ENCODE results near the gene CFAP45. TPM values are rescaled to one million over a fixed set of nuclear protein-coding genes. Genes with fewer than 3 reads are reported as not detected.

CFAP45 gene
- total and polyA plus RNA-seq, 2 experiments from 2014 or later = not detected

- H3K27me3 ChIP-seq = no peaks in the 10 kb centered on the region
- H3K36me3 ChIP-seq = no peaks in the 10 kb centered on the region
- TF ChIP-seq, protein P1, sequence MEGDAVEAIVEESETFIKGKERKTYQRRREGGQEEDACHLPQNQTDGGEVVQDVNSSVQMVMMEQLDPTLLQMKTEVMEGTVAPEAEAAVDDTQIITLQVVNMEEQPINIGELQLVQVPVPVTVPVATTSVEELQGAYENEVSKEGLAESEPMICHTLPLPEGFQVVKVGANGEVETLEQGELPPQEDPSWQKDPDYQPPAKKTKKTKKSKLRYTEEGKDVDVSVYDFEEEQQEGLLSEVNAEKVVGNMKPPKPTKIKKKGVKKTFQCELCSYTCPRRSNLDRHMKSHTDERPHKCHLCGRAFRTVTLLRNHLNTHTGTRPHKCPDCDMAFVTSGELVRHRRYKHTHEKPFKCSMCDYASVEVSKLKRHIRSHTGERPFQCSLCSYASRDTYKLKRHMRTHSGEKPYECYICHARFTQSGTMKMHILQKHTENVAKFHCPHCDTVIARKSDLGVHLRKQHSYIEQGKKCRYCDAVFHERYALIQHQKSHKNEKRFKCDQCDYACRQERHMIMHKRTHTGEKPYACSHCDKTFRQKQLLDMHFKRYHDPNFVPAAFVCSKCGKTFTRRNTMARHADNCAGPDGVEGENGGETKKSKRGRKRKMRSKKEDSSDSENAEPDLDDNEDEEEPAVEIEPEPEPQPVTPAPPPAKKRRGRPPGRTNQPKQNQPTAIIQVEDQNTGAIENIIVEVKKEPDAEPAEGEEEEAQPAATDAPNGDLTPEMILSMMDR (IDR thresholded peaks at IDR 0.05; ENCODE audit: low read depth, low read length) = no peak
- H3K9me3 ChIP-seq (ENCODE audit: low read depth) = no peaks in the 10 kb centered on the region
- H3K4me1 ChIP-seq (ENCODE audit: low read depth) = no peaks in the 10 kb centered on the region
- H3K27ac ChIP-seq = no peak overlapping the region
- no peak for DNase-seq (ENCODE audit: low read depth in 1 of 2, low spot score in 1 of 2)
- H3K4me3 ChIP-seq = no peak overlapping the region
These were observed 30.7 kb upstream of the CFAP45 start for GRCh38 chr1:159930634-159931033.

DNA sequence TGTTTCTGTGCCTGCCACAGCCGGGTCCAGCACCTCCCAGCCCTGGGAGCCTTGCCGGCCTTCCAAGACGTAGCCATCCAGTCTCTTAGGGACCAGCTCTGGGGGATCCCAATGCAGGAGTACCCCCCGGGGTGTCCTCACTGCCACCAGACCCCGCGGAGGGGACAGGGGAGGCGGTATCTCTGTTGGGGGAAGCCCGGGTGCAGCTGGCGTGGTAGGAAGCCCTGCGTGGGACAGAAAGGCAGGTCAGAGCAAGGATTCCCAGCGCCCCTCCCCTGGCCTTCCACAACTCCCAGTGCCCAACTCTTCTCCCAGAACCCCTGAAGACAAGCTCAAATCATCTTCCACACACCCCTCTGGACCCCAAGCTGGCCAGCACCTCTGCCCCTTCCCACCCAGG is 30.3 kb upstream of the CFAP45 start:
- Histone ChIP-seq H3K27me3 (no peaks in the 10 kb centered on the region), H3K27ac (no peak overlapping the region), H3K36me3 (no peaks in the 10 kb centered on the region), H3K9me3 (ENCODE audit: low read depth) (no peaks in the 10 kb centered on the region), H3K4me3 (no peak overlapping the region), H3K4me1 (ENCODE audit: low read depth) (no peaks in the 10 kb centered on the region)
- TF ChIP-seq, protein P1 (IDR thresholded peaks at IDR 0.05; ENCODE audit: low read depth, low read length) = no peak
- DNase-seq (ENCODE audit: low read depth in 1 of 2, low spot score in 1 of 2) = no peak

DNA sequence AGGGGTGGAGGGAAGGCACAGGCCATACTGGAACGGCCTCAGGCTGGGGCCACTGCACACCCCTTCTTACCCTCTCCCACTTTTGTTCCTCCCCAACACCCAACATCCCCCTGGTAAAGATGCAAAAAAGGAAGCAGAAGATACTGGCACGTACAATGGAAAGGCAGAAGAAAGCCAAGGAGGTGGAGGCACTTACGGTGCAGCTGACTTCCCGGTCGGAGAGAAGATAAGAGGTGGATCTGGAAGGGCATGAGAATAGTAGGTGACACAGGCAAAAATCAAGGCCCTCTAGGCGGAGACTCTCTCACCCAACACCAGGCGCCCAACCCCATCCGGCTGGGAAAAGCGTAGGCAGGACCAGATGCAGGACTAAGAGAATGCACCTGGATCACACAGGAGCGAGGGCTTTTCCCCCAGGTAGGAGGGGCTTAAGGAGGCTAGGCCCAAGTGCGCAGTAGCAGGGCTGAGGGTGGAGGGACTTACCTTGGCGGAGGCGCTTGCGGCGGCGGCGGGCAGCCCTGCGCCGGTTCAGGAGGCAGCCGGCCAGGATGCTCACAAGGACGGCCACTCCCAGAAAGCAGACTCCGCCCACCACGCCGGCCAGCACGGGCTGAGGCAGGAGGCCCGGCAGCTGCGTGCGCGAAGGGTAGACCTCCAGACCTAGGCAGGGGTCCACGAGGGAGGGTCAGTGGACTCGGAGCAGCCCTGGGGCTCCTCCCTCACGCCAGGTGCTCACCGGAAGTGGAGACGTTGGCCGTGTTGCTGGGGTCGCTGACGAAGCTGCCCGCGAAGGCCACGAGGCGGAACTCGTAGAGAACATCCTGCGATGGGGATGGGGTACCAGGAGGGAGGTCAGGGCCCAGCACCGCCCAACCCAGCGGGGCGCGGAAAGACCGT is 29.4 kb upstream of the CFAP45 start:
- H3K27me3 ChIP-seq = peaks cover 3% of the 10 kb centered on the region
- no peak overlapping the region for H3K27ac ChIP-seq
- TF ChIP-seq, protein P1 (IDR thresholded peaks at IDR 0.05; ENCODE audit: low read depth, low read length) = no peak
- peaks cover 5% of the 10 kb centered on the region for H3K4me1 ChIP-seq (ENCODE audit: low read depth)
- H3K36me3 ChIP-seq = no peaks in the 10 kb centered on the region
- DNase-seq (ENCODE audit: low read depth in 1 of 2, low spot score in 1 of 2) = no peak
- H3K4me3 ChIP-seq = no peak overlapping the region
- no peaks in the 10 kb centered on the region for H3K9me3 ChIP-seq (ENCODE audit: low read depth)

- Histone ChIP-seq H3K27ac (no peak overlapping the region), H3K4me3 (no peak overlapping the region), H3K9me3 (ENCODE audit: low read depth) (no peaks in the 10 kb centered on the region), H3K27me3 (peaks cover 5% of the 10 kb centered on the region), H3K4me1 (ENCODE audit: low read depth) (peaks cover 6% of the 10 kb centered on the region), H3K36me3 (no peaks in the 10 kb centered on the region)
- TF ChIP-seq, protein P1 (IDR thresholded peaks at IDR 0.05; ENCODE audit: low read depth, low read length) = no peak
- DNase-seq (ENCODE audit: low read depth in 1 of 2, low spot score in 1 of 2) = no peak
These were observed 28.6 kb upstream of the CFAP45 start for GRCh38 chr1:159928491-159929050.

- Histone ChIP-seq H3K9me3 (ENCODE audit: low read depth) (no peaks in the 10 kb centered on the region), H3K4me1 (ENCODE audit: low read depth) (peaks cover 9% of the 10 kb centered on the region), H3K27me3 (peaks cover 5% of the 10 kb centered on the region), H3K36me3 (no peaks in the 10 kb centered on the region), H3K4me3 (no peak overlapping the region), H3K27ac (no peak overlapping the region)
- no peak for DNase-seq (ENCODE audit: low read depth in 1 of 2, low spot score in 1 of 2)
- TF ChIP-seq, protein P1 (IDR thresholded peaks at IDR 0.05; ENCODE audit: low read depth, low read length) = no peak
These were observed 28.0 kb upstream of the CFAP45 start for GRCh38 chr1:159927849-159928431.
